GM21515 (cell line): ENCODE measurements around the gene CACNG7.
"Not testable (repeated sequence)": the region's sequence is repeated elsewhere in the genome, so short reads cannot be mapped to it uniquely, and the experiment has no call there.

Experiments used
- ATAC-seq: cut with Tn5 transposase; IDR thresholded peaks from one replicate; pipeline ENCODE4 v1.9.1; 2021; ENCODE audit not compliant: unreplicated experiment

The CACNG7 gene, protein sequence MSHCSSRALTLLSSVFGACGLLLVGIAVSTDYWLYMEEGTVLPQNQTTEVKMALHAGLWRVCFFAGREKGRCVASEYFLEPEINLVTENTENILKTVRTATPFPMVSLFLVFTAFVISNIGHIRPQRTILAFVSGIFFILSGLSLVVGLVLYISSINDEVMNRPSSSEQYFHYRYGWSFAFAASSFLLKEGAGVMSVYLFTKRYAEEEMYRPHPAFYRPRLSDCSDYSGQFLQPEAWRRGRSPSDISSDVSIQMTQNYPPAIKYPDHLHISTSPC

DNA sequence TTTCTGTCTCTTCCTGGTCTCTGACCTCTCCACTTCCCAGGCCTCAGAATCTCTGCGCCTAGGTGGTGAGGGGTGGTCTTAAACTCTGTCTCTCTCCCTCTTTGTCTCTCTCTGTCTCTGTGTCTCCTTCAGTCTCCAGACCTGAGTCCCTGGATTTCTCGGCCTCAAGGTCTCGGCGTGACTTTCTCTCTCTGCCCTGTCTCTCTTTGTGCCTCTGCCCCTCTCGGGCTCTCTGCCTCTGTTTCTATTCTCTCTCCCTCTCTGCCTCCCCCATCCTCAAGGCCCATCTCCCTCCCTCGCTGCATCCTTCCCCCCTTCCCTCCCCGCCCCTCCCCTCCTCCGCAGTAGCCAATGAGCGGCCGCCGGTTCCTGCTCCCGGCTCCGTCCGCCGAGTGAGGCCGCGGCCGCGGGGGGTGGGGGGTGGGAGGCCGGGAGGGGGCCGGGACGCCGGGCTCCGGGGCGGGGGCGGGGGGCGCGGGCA is at the start of gene CACNG7:
Gene CACNG7 (plus strand): TSS at position 344 of the 481 bp plus-strand sequence. CDS start 3,554 bp downstream, outside the sequence.
- ATAC-seq, result no peak

DNA sequence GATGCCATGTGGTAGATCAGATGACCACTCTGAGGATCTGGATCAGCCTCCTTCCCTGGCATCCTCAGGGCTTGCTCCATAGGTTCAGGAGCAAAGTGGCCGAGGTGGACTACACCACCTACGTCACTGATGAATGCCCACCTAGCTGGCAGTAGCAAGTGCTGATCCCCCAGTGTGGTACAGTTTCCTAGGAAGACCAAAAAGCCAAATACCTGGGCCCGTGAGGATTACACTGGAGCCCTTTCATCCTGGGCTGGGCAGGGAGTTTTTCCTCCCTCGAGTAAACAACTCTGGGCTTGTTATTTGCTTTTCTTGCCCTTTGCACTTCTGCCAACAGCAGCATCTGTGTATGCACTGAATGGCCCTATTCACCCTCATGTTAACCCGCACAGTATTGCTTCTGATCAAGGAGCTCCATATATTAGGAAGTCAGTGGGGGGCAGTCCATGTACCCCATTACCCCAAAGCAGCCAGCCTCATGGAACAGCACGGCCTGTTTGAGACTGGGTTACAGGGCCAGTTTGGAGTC is 44.7 kb upstream of the CACNG7 start:
- no peak for ATAC-seq

DNA sequence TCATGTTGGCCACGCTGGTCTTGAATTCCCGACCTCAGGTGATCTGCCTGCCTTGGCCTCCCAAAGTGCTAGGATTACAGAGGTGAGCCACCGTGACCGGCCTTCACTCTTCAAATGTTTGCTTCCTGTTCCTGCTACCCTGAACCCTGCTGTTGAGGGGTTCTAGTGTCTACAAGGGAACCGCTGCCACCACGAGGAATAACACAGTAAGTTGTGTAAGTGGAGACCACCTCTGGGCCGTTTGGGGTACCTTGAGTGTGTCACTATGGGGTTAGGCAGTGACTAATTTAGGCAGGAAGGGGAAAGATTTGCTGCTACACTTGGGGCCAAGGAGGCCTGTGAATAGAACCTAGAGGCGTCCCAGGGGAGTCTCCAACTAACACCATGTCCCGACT is 43.6 kb upstream of the CACNG7 start:
- ATAC-seq, result no peak

DNA sequence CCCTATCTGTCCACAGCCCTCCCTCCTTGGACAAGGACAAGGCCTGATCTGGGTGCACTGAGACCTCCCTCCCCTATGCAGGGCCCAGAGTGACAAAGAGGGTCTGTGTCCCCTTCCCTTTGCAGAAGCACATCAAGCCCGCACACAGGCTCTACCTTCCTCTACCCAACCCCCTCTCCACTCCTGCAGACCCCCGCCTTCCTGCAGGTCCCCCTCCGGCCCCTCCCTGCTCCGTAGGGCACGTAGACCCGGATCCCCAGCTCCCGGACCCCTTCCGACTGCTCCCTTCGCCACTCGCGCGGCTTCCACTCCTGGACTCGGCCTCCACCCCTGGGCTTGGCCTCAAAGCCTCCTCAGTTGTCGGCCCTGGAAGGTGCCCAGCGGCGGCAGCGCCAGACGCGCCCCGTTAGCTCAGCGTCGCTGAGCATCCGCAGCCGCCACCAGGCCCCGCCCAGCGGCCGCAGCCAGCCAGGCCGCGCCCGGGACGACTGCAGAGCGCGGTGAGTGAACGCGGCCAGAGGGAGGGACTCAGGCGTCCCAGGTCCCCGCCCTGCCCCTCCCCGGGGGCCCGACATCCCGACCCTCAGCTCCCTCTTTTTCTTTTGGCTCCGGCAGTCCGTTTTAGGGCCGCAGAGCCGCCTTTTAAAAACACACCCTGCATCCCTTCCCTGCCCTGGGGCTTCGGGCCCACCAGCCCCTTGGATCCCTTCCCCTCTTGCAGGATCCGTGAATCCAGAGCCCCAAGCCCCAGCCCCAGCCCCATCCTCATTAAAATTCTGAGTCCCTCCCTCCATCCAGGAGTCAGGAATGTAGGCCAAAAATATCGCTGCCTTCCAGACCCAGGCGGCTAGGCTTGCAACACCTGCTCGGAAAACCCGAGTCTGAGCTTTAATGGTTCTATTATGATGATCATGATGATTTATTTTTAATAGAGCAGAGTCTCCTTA is 42.9 kb upstream of the CACNG7 start:
- no peak for ATAC-seq

DNA sequence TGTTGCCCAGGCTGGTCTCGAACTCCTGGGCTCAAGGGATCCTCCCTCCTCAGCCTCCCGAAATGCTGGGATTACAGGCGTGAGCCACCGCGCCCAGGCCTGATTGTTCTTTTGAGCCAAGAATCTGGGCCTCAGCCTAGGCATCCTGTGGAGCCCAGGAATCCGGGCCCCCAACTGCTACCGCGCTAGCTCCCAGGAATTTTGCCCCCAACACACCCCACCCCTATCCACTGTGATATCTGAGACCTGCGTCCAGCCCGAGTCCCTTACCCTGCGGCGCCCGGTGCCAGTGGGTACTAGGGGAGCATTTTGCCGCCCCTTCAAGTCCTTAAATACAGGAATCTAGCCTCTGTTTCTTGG is 42.2 kb upstream of the CACNG7 start:
- ATAC-seq, result no peak

DNA sequence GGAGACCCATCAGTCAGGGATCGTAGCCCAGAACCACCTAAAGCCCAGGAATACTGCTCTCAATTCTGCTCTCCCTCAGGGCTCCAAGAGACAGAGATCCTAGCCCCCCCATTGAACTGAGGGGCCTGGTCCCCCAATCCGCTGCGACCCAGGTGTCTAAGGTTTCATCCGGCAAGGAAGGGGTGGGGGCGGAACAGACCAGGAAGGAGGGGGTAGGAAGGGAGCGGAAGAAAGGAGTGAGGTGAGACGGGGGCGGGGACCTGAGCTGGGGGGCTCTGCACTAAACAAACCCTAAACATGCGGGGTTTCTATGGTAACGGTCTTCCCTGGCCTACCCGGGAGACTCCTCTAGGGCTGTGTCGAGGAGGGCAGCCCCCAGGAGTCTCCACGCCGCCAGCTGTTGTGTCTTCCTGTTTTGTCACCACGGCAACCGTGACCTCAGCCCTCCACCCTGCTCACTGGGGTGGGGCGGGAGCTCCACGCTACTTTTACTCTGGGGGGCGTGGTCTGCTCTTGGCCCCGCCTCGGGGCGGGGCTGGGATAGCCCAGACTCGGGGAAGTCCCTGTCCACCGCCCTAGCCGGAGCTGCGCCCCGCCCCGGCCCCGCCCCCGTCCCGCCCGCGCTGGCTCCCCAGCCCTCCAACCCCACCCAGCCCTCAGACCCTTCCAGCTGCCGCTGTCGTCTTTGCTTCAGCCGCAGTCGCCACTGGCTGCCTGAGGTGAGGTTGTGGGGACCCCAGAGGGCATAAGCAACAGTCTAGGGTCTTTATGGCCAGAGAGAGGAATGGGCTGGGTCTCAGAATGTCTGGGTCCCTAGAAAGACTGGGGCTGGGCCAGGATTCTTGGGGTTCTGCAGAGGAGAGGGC is 41.6 kb upstream of the CACNG7 start, which contains the start of gene MYADM:
Gene MYADM (plus strand): TSS at position 659 of the 866 bp plus-strand sequence. CDS start 5,647 bp downstream, outside the sequence.
- ATAC-seq, result peak; percentile 57

DNA sequence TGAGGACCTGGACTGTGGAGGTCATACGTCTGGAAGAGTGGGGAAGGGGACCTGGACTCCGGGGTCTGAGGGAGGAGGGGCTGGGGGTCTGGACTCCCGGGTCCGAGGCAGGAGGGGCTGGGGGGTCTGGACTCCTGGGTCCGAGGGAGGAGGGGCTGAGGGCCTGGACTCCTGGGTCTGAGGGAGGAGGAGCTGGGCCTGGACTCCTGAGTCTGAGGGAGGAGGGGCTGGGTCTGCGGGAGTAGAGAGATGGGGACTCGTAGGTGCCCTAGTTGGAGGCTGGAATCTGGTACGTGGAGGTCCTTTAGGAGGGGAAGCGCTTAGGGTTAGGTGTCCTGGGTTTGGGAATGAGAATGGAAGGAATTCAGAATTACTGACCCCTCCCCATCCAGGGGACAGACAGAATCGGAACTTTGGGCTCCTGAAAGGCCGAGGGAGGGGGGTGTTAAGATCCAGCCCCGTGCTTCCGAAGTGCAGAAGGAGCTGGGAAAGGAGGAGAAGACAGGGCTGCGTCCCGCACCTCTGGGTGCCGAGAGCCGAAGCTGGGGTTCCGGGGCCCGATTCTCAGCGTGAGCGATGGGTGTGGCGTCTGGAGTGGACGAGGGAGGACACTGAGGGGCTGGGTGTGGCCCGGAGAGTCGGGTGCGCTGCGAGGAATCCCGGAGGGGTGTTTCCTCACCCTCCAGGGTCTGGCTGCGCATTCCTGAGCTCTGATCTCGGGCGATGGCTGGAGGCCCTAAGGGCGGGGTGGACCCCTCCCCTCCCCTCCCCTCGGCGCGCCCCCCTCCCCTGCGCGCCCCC is 40.8 kb upstream of the CACNG7 start:
- no peak for ATAC-seq

DNA sequence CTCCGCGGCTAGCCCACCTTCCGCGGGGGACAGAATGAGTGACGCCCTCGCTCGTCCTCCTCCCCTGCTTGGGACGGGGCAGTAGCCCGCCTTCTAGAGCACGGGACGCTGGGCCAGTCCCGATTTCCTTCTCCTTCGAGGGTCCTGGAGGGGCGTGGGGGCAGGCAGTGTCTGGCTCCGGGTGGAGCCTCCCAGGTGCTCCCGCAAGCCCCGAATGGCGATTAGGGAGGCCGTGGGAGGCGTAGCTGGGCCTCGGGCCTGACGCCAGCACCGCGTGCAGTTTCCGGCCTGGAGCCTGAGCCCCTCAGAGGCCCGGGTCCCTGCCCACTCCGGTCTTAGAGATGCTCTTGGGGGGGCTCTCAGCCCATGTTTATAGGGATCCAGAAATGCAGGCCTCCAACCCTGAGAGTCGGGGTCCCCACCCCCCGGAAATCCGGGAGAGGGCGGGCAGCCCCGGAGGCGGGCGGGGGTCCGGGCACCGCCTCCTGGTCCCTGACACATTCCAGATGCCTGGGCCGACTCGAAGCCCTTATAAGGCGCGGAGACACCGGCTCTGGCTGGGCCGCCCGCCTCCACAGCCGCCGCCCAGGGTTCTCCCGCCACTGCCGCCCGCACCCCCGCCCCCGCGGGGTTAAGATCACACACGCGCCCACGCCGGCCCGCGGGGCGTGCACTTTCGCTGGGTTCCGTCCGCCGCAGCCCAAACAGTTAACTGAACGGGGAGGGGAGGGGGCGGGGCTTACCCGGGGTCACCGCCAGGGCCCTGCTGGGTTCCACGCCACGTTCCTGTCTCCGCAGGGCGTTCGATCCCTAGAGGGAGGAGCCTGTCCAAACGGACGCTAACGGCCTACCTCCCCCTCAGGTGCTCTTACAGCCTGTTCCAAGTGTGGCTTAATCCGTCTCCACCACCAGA is 39.9 kb upstream of the CACNG7 start:
- ATAC-seq, result no peak

DNA sequence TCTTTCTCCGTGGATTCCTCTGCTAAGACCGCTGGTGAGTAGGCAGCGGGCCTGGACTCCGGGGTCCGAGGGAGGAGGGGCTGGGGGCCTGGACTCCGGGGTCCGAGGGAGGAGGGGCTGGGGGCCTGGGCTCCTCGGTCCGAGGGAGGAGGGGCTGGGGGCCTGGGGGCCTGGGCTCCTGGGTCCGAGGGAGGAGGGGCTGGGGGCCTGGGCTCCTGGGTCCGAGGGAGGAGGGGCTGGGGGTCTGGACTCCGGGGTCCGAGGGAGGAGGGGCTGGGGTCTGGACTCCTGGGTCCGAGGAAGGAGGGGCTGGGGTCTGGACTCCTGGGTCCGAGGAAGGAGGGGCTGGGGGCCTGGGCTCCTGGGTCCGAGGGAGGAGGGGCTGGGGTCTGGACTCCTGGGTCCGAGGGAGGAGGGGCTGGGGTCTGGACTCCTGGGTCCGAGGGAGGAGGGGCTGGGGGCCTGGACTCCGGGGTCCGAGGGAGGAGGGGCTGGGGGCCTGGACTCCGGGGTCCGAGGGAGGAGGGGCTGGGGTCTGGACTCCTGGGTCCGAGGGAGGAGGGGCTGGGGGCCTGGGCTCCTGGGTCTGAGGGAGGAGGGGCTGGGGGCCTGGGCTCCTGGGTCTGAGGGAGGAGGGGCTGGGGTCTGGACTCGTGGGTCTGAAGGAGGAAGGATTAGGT is 39.1 kb upstream of the CACNG7 start:
- ATAC-seq, result not testable (repeated sequence)

DNA sequence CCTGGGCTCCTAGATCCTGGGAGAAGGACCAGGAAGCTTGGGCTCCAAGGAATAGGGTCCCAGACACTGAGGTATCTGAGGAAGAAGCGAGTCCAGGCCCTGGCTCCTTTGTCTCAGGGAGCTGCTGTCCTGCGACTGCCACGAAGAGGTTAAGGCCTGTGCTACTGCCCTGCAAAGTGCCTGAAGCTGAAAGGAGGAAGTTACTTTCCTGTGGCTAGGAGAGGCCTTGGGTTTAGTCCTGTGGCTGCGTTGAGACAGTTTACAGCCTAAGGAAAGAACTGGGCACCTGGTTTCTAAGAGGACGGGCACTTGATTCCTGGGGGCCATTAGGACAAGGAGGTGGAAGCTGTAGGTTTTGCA is 38.6 kb upstream of the CACNG7 start:
- no peak for ATAC-seq

DNA sequence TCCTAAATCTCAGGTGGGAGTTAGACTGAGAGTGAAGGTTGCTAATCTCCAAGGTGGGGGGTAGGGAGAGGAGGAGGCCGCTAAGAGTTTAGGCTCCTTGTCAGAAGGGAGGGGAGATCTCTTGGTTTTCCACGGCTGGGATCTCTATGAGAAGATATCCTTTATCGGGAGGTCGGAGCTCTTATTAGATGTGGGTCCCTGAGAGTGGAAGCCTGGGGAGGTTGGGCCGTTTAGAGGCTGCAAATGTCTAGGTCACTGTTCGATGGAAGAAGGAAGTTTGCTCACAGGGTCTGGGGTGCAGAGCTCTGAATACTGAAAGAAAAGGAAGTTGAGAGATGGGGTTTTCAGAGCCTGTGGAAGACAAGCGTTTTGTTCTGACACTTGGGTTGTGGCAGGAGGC is 37.6 kb upstream of the CACNG7 start:
- ATAC-seq, result no peak

DNA sequence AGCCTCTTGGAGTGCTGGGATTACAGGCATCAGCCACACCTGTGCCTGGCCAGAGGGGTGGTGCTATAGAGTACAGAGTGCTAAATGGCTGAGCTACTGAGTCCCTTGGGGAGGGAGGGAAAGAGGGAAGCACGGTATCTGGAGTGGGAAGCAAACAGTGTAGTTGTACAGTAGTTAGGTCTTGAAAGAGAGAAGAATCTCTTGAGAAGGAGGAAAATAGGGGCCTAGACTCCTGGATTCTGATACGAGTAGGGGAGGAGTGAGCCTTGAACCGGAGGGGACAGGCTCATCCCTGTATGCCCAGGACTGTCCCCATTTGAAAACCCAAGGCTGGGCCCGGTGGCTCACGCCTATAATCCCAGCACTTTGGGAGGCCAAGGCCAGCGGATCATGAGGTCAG is 36.3 kb upstream of the CACNG7 start:
- no peak for ATAC-seq

DNA sequence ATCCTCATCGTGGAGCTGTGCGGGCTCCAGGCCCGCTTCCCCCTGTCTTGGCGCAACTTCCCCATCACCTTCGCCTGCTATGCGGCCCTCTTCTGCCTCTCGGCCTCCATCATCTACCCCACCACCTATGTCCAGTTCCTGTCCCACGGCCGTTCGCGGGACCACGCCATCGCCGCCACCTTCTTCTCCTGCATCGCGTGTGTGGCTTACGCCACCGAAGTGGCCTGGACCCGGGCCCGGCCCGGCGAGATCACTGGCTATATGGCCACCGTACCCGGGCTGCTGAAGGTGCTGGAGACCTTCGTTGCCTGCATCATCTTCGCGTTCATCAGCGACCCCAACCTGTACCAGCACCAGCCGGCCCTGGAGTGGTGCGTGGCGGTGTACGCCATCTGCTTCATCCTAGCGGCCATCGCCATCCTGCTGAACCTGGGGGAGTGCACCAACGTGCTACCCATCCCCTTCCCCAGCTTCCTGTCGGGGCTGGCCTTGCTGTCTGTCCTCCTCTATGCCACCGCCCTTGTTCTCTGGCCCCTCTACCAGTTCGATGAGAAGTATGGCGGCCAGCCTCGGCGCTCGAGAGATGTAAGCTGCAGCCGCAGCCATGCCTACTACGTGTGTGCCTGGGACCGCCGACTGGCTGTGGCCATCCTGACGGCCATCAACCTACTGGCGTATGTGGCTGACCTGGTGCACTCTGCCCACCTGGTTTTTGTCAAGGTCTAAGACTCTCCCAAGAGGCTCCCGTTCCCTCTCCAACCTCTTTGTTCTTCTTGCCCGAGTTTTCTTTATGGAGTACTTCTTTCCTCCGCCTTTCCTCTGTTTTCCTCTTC is 35.1 kb upstream of the CACNG7 start:
- ATAC-seq, result no peak

DNA sequence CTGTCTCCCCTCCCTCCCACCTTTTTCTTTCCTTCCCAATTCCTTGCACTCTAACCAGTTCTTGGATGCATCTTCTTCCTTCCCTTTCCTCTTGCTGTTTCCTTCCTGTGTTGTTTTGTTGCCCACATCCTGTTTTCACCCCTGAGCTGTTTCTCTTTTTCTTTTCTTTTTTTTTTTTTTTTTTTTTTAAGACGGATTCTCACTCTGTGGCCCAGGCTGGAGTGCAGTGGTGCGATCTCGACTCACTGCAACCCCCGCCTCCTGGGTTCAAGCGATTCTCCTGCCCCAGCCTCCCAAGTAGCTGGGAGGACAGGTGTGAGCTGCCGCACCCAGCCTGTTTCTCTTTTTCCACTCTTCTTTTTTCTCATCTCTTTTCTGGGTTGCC is 34.5 kb upstream of the CACNG7 start:
- ATAC-seq, result no peak

DNA sequence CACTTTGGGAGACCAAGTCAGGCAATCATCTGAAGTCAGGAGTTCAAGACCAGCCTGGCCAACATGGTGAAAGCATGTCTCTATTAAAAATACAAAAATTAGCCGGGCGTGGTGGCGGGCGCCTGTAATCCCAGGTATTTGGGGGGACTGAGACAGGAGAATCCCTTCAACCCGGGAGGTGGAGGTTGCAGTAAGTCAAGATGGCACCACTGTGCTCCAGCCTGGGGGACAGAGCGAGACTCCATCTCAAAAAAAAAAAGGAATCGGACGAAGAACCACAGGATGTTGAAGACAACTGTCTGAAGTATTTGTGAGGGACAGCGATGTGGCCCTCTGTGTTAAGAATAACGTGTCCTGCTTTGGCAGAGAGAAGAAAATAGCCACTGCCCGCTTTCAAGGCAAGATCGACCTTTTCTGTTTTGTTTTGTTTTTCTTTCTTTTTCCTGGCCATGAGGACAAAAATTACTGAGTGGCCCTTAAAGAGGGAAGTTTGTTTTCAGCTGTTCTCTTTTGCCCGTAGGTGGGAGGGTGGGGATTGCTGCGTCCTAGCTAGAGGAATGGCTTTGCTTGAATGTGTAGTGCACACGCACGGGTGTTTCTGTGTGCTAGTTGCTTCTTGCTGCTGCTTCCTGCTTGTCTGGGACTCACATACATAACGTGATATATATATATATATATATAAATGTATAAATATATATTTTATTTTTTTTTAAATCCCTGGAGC is 33.3 kb upstream of the CACNG7 start:
- ATAC-seq, result no peak

DNA sequence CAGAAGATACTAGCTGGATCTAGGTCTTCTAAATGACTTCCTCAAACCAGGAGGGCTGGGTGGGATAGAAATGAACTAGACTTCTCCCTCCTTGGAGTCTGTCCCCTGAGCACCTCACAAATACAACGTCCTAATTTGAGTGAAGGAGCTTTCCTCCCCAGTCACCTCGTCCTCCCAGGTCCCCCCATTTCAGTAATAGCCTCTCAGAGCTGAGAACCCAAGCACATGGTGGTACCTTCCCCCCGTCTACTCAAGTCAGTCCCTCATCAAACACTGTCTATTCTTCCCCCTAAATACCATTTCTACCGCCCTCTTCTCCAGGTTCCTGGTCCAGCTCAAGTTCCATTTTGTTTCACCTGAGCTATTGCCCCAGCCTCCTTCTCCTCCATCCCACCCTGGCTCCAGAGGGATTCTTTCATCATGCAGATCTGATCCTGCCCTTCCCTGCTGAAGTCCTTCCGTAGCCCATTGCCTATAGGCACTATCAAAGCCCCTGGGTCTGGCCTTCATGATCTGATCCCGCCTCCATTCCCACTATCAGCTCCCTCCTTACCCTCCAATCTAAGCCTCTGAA is 32.3 kb upstream of the CACNG7 start:
- ATAC-seq, result no peak

DNA sequence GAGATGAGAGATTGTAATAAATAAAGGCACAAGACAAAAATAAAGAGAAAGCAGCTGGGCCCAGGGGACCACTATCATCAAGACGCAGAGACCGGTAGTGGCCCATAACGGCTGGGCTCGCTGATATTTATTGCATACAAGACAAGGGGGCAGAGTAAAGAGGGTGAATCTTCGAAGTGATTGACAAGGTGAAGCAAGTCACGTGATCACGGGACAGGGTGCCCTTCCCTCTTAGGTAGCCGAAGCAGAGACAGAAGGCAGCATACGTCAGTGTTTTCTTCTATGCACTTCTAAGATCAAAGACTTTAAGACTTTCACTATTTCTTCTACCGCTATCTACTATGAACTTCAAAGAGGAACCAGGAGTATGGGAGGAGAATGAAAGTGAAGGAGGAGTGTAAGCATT is 31.7 kb upstream of the CACNG7 start:
- ATAC-seq, result no peak
